Gastrocnemius medialis (tissue), 4 donors: ENCODE results near the gene NPAS3.

Source experiments
- POLR2A ChIP-seq, 2 donors: fragments of 450-650 bp; IDR thresholded peaks; one replicate each; pipeline ENCODE4 v1.6.1; 2017; ENCODE audit warnings: antibody characterized with exemption in 2 of 2, mild to moderate bottlenecking in 2 of 2, moderate library complexity in 2 of 2
- TF ChIP-seq, protein P1 (sequence below), 5 experiments: fragments of 450-650 bp in 3 of 5; fragments of 200-600 bp in 2 of 5; sonication (generic) in 2 of 5; IDR thresholded peaks in 4 of 5; conservative IDR thresholded peaks in 1 of 5; 1 replicate in 4 of 5; 2 replicates in 1 of 5; pipeline ENCODE4 v1.5.1; 2016 to 2019; ENCODE audit warnings: antibody characterized with exemption in 5 of 5, mild to moderate bottlenecking in 3 of 5, moderate library complexity in 3 of 5

DNA sequence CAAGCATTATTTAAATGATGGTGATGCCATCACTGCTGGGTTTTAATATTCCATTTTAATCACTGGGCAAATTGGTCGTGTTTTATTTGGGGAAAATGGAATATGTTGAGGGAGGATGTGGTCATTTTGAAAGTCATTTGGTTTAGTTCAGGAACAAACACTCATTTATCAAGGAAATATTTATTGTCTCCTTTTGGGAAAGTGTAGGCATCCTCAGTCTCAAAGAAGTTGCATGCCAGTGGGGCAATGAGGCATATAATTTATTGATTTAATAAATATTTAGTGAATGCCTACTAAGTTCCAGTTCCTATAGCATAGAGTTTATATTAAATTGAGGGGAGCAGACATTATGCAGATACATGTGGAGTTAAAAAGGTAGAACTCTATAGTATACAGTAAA is 134.3 kb downstream of the NPAS3 start:
- TF ChIP-seq, protein P1, sequence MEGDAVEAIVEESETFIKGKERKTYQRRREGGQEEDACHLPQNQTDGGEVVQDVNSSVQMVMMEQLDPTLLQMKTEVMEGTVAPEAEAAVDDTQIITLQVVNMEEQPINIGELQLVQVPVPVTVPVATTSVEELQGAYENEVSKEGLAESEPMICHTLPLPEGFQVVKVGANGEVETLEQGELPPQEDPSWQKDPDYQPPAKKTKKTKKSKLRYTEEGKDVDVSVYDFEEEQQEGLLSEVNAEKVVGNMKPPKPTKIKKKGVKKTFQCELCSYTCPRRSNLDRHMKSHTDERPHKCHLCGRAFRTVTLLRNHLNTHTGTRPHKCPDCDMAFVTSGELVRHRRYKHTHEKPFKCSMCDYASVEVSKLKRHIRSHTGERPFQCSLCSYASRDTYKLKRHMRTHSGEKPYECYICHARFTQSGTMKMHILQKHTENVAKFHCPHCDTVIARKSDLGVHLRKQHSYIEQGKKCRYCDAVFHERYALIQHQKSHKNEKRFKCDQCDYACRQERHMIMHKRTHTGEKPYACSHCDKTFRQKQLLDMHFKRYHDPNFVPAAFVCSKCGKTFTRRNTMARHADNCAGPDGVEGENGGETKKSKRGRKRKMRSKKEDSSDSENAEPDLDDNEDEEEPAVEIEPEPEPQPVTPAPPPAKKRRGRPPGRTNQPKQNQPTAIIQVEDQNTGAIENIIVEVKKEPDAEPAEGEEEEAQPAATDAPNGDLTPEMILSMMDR (IDR thresholded peaks at IDR 0.05 in 4 of 5, conservative IDR thresholded peaks at IDR 0.05 in 1 of 5): no peak
- TF ChIP-seq POLR2A (IDR thresholded peaks at IDR 0.05): no peak
